HG02973 (cell line): ENCODE results near the gene ARPC2.

Source experiments
- ATAC-seq: cut with Tn5 transposase; IDR thresholded peaks from one replicate; pipeline ENCODE4 v1.9.1; 2021; ENCODE audit warnings: moderate library complexity; ENCODE audit not compliant: unreplicated experiment

Gene ARPC2

GRCh38 chr2:218285604-218286003 is 68.6 kb downstream of the ARPC2 start:
- ATAC-seq: no peak

- peak; percentile 64 for ATAC-seq
Measured at GRCh38 chr2:218286570-218287459, 69.8 kb downstream of the ARPC2 start.

GRCh38 chr2:218289639-218290315 is 72.8 kb downstream of the ARPC2 start:
- no peak for ATAC-seq

GRCh38 chr2:218290316-218291261 is 73.6 kb downstream of the ARPC2 start:
- peak; percentile 50 for ATAC-seq

GRCh38 chr2:218291318-218292047 is 74.5 kb downstream of the ARPC2 start:
- no peak for ATAC-seq

- peak; percentile 62 for ATAC-seq
Measured at GRCh38 chr2:218292048-218293014, 75.3 kb downstream of the ARPC2 start, which contains the start of gene TMBIM1. TMBIM1 (minus strand) TSS chr2:218292503; CDS start chr2:218282141, 10,362 bp downstream.

- no peak for ATAC-seq
Measured at GRCh38 chr2:218293715-218294429, 76.9 kb downstream of the ARPC2 start.

- no peak for ATAC-seq
Measured at GRCh38 chr2:218294430-218295022, 77.5 kb downstream of the ARPC2 start.

GRCh38 chr2:218295029-218295428 is 78.0 kb downstream of the ARPC2 start:
- ATAC-seq: no peak

- ATAC-seq: no peak
Measured at GRCh38 chr2:218296200-218296599, 79.2 kb downstream of the ARPC2 start.

GRCh38 chr2:218296847-218297246 is 79.9 kb downstream of the ARPC2 start:
- no peak for ATAC-seq

- no peak for ATAC-seq
Measured at GRCh38 chr2:218298314-218298875, 81.4 kb downstream of the ARPC2 start.

GRCh38 chr2:218300141-218300540 is 83.2 kb downstream of the ARPC2 start:
- ATAC-seq: no peak

GRCh38 chr2:218301176-218301819 is 84.3 kb downstream of the ARPC2 start:
- ATAC-seq: peak; percentile 84
